Trophoblast cell (in vitro differentiated cells and primary cell): ENCODE data around the gene SYTL2.

Source experiments
- DNase-seq, 2 donors: peaks; one replicate each; pipeline ENCODE4 v3.0.0-alpha.2; 2016
- H2AFZ ChIP-seq: 2 replicates; pipeline ENCODE4 v1.6.1; 2013; ENCODE audit warnings: low read length, moderate library complexity, mild to moderate bottlenecking; ENCODE audit not compliant: insufficient read depth, poor library complexity
- H2AK5ac ChIP-seq: 2 replicates; pipeline ENCODE4 v1.6.1; 2013; ENCODE audit warnings: mild to moderate bottlenecking, low read length
- H2BK120ac ChIP-seq: 2 replicates; pipeline ENCODE4 v1.6.1; 2013; ENCODE audit warnings: low read length, mild to moderate bottlenecking, moderate library complexity; ENCODE audit not compliant: insufficient read depth, poor library complexity
- H2BK12ac ChIP-seq: 2 replicates; pipeline ENCODE4 v1.6.1; 2013; ENCODE audit warnings: mild to moderate bottlenecking, low read length, moderate library complexity
- H2BK5ac ChIP-seq: 2 replicates; pipeline ENCODE4 v1.6.1; 2013; ENCODE audit warnings: low read length, low read depth, moderate library complexity, mild to moderate bottlenecking; ENCODE audit not compliant: poor library complexity
- H3K14ac ChIP-seq: 2 replicates; pipeline ENCODE4 v1.6.1; 2013; ENCODE audit warnings: mild to moderate bottlenecking, low read length
- H3K18ac ChIP-seq: 2 replicates; pipeline ENCODE4 v1.6.1; 2013; ENCODE audit warnings: mild to moderate bottlenecking, low read length
- H3K23ac ChIP-seq: 2 replicates; pipeline ENCODE4 v1.6.1; 2013; ENCODE audit warnings: low read length
- H3K27ac ChIP-seq: 2 replicates; pipeline ENCODE4 v1.5.1; 2013; ENCODE audit warnings: low read depth, mild to moderate bottlenecking, inconsistent platforms, low read length, moderate library complexity
- H3K27me3 ChIP-seq: 2 replicates; pipeline ENCODE4 v1.6.1; 2013; ENCODE audit warnings: inconsistent platforms, mild to moderate bottlenecking, low read length, moderate library complexity; ENCODE audit not compliant: insufficient read depth
- H3K36me3 ChIP-seq, 2 experiments: 1 replicate in 1 of 2; 2 replicates in 1 of 2; pipeline ENCODE4 v1.6.1; 2013; ENCODE audit warnings: low read length in 2 of 2, mild to moderate bottlenecking in 2 of 2, moderate library complexity in 1 of 2; ENCODE audit not compliant: insufficient read depth in 2 of 2, control insufficient read depth in 1 of 2
- H3K4ac ChIP-seq: 2 replicates; pipeline ENCODE4 v1.6.1; 2013; ENCODE audit warnings: low read depth, mild to moderate bottlenecking, low read length, moderate library complexity
- H3K4me1 ChIP-seq, 2 experiments: 1 replicate in 1 of 2; 2 replicates in 1 of 2; pipeline ENCODE4 v1.6.1; 2013; ENCODE audit warnings: low read length in 2 of 2, mild to moderate bottlenecking in 2 of 2, moderate library complexity in 1 of 2; ENCODE audit not compliant: insufficient read depth in 2 of 2, control insufficient read depth in 1 of 2
- H3K4me2 ChIP-seq: 2 replicates; pipeline ENCODE4 v1.6.1; 2013; ENCODE audit warnings: inconsistent platforms, mild to moderate bottlenecking, low read length, moderate library complexity
- H3K4me3 ChIP-seq: 2 replicates; pipeline ENCODE4 v1.5.1; 2013; ENCODE audit warnings: mild to moderate bottlenecking, low read depth, low read length, inconsistent platforms
- H3K79me1 ChIP-seq: one replicate; pipeline ENCODE4 v1.6.1; 2013; ENCODE audit warnings: low read length
- H3K79me2 ChIP-seq: 2 replicates; pipeline ENCODE4 v1.6.1; 2013; ENCODE audit warnings: low read length, mild to moderate bottlenecking; ENCODE audit not compliant: control insufficient read depth, insufficient read depth, poor library complexity
- H3K9ac ChIP-seq: 2 replicates; pipeline ENCODE4 v1.6.1; 2013; ENCODE audit warnings: mild to moderate bottlenecking, low read length
- H3K9me3 ChIP-seq: 2 replicates; pipeline ENCODE4 v1.6.1; 2013; ENCODE audit warnings: low read depth, mild to moderate bottlenecking, control low read depth, inconsistent platforms, low read length; ENCODE audit not compliant: insufficient read depth
- H4K12ac ChIP-seq: 2 replicates; pipeline ENCODE4 v1.6.1; 2013; ENCODE audit warnings: low read depth, mild to moderate bottlenecking, low read length, moderate library complexity
- H4K8ac ChIP-seq: 2 replicates; pipeline ENCODE4 v1.6.1; 2013; ENCODE audit warnings: low read depth, mild to moderate bottlenecking, low read length, moderate library complexity
- H4K91ac ChIP-seq: one replicate; pipeline ENCODE4 v1.6.1; 2013; ENCODE audit warnings: low read depth, mild to moderate bottlenecking, low read length, moderate library complexity
- WGBS: extraction: QIAGEN DNeasy Blood & Tissue Kit; methylation state at CpG from one replicate; pipeline ENCODE4 v1.1.7; 2013; ENCODE audit warnings: missing lambda C conversion rate; ENCODE audit not compliant: insufficient read length, insufficient coverage; ENCODE audit errors: extremely low coverage; 5-methylcytosine and 5-hydroxymethylcytosine counted together

SYTL2 gene

DNA sequence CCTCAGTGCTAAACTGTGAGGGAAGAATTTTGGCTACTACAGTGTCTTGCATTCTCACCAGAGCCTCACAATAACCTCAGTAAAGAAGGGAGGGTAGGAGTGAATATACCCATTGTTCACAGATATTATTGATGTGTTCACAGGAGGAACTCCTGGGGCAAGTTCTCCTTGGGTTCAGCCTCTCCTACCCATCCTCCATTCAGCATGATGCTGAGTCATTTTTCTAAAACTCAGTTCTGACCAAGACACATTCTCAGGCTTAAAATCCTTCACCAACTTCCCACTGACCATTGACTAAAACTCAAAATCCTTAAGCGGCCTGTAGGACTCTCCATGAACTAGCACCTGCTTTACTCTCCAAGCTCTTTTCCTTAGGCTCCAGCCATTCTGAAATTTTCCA, 48.7 kb downstream of the SYTL2 start:
- Histone ChIP-seq H4K8ac (no peak overlapping the region), H3K27ac (no peak overlapping the region), H2AK5ac (no peak overlapping the region), H2BK5ac (no peak overlapping the region), H2BK12ac (no peak overlapping the region), H3K4ac (no peak overlapping the region), H3K9ac (no peak overlapping the region), H3K4me2 (no peak overlapping the region), H3K79me1 (no peaks in the 10 kb centered on the region), H3K23ac (no peak overlapping the region), H3K18ac (no peak overlapping the region), H4K91ac (no peak overlapping the region), H3K4me3 (no peak overlapping the region), H3K14ac (no peak overlapping the region), H3K36me3 (no peaks in the 10 kb centered on the region), H2AFZ (no peak overlapping the region), H3K9me3 (no peaks in the 10 kb centered on the region), H3K27me3 (no peaks in the 10 kb centered on the region), H3K79me2 (no peaks in the 10 kb centered on the region), H4K12ac (no peak overlapping the region), H3K4me1 (peaks cover 2 to 5% of the 10 kb centered on the region in 2 experiments), H2BK120ac (no peak overlapping the region)
- WGBS, result no CpG with 5 or more reads among the region's 1 CpG
- DNase-seq, result no peak

DNA sequence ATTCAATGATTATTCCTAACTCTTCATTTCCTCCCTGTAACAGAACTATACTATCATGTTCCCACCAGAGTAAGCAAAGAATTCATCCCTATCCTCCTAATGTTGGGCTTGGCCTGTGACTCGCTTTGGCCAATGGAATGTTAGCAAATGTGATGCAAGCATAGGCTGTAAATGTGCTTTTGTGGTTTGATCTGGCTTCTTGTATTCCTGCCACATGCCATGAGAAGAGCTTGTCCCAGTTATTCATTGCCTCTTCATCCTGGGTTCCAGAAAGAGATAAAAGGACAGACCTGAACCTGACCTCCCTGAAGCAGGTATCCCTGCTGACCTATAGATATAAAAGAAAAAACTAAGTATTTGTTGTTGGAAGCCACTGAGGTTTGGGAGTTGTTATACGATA, 51.0 kb downstream of the SYTL2 start:
- Histone ChIP-seq H3K79me2 (no peaks in the 10 kb centered on the region), H3K18ac (no peak overlapping the region), H3K4me2 (no peak overlapping the region), H4K8ac (no peak overlapping the region), H3K27me3 (no peaks in the 10 kb centered on the region), H3K79me1 (no peaks in the 10 kb centered on the region), H3K23ac (no peak overlapping the region), H4K91ac (no peak overlapping the region), H3K36me3 (no peaks in the 10 kb centered on the region), H3K4ac (no peak overlapping the region), H3K27ac (no peak overlapping the region), H4K12ac (no peak overlapping the region), H3K9ac (no peak overlapping the region), H2BK5ac (no peak overlapping the region), H3K4me1 (peaks cover 2 to 5% of the 10 kb centered on the region in 2 experiments), H3K9me3 (no peaks in the 10 kb centered on the region), H3K14ac (no peak overlapping the region), H2BK120ac (no peak overlapping the region), H2BK12ac (no peak overlapping the region), H3K4me3 (no peak overlapping the region), H2AFZ (no peak overlapping the region), H2AK5ac (no peak overlapping the region)
- no CpG with 5 or more reads among the region's 2 CpGs for WGBS
- no peak for DNase-seq

GRCh38 chr11:85758480-85759039, 52.4 kb downstream of the SYTL2 start:
- H3K14ac ChIP-seq, result no peak overlapping the region
- peaks cover 2 to 5% of the 10 kb centered on the region in 2 experiments for H3K4me1 ChIP-seq
- H2BK120ac ChIP-seq, result no peak overlapping the region
- no peak overlapping the region for H3K4me3 ChIP-seq
- no peak for DNase-seq
- H4K8ac ChIP-seq, result no peak overlapping the region
- no peaks in the 10 kb centered on the region for H3K27me3 ChIP-seq
- no peaks in the 10 kb centered on the region for H3K79me1 ChIP-seq
- H4K91ac ChIP-seq, result no peak overlapping the region
- no peak overlapping the region for H3K18ac ChIP-seq
- no peak overlapping the region for H2BK12ac ChIP-seq
- no CpG with 5 or more reads among the region's 1 CpG for WGBS
- no peak overlapping the region for H3K4me2 ChIP-seq
- no peak overlapping the region for H3K9ac ChIP-seq
- no peaks in the 10 kb centered on the region for H3K36me3 ChIP-seq
- H2AK5ac ChIP-seq, result no peak overlapping the region
- H3K27ac ChIP-seq, result no peak overlapping the region
- no peaks in the 10 kb centered on the region for H3K9me3 ChIP-seq
- no peaks in the 10 kb centered on the region for H3K79me2 ChIP-seq
- no peak overlapping the region for H4K12ac ChIP-seq
- no peak overlapping the region for H3K4ac ChIP-seq
- H2AFZ ChIP-seq, result no peak overlapping the region
- H3K23ac ChIP-seq, result no peak overlapping the region
- H2BK5ac ChIP-seq, result no peak overlapping the region

GRCh38 chr11:85758026-85758425, 52.9 kb downstream of the SYTL2 start:
- no peaks in the 10 kb centered on the region for H3K9me3 ChIP-seq
- H3K4me1 ChIP-seq, result peaks cover 4 to 5% of the 10 kb centered on the region in 2 experiments
- no peak overlapping the region for H3K23ac ChIP-seq
- no peaks in the 10 kb centered on the region for H3K79me2 ChIP-seq
- no peaks in the 10 kb centered on the region for H3K36me3 ChIP-seq
- H3K79me1 ChIP-seq, result no peaks in the 10 kb centered on the region
- DNase-seq, result no peak
- no peak overlapping the region for H3K27ac ChIP-seq
- no peak overlapping the region for H2BK12ac ChIP-seq
- H4K91ac ChIP-seq, result no peak overlapping the region
- no CpG with 5 or more reads among the region's 4 CpGs for WGBS
- H3K14ac ChIP-seq, result no peak overlapping the region
- H3K9ac ChIP-seq, result no peak overlapping the region
- no peak overlapping the region for H4K8ac ChIP-seq
- no peak overlapping the region for H2AK5ac ChIP-seq
- H3K4me2 ChIP-seq, result no peak overlapping the region
- no peak overlapping the region for H3K18ac ChIP-seq
- no peak overlapping the region for H4K12ac ChIP-seq
- H3K4me3 ChIP-seq, result no peak overlapping the region
- no peak overlapping the region for H2AFZ ChIP-seq
- H2BK120ac ChIP-seq, result no peak overlapping the region
- H3K4ac ChIP-seq, result no peak overlapping the region
- no peak overlapping the region for H2BK5ac ChIP-seq
- no peaks in the 10 kb centered on the region for H3K27me3 ChIP-seq
